Glomerular endothelial cell (primary cell): Measurements from ENCODE around the gene ZDHHC3. TPM values are rescaled to one million over a fixed set of nuclear protein-coding genes. Genes with fewer than 3 reads are reported as not detected.
"Not testable (repeated sequence)": the region's sequence is repeated elsewhere in the genome, so short reads cannot be mapped to it uniquely, and the experiment has no call there.

Source experiments
- DNase-seq: peaks from one replicate; pipeline ENCODE4 v3.0.0-alpha.2; 2011; ENCODE audit warnings: low read depth, low spot score; ENCODE audit errors: extremely low read depth
- total RNA-seq: library from RNA; depleted of rRNA; stranded (reverse); fragments of >200 nt; gene quantifications from 2 replicates; pipeline ENCODE4 v1.2.3, GENCODE V29; 2015

The ZDHHC3 gene
- total RNA-seq, 1 donor from 2014 or later, result 61.0 TPM

- DNase-seq, result no peak
These were observed 9.1 kb downstream of the ZDHHC3 start for GRCh38 chr3:44966795-44967278.

DNA sequence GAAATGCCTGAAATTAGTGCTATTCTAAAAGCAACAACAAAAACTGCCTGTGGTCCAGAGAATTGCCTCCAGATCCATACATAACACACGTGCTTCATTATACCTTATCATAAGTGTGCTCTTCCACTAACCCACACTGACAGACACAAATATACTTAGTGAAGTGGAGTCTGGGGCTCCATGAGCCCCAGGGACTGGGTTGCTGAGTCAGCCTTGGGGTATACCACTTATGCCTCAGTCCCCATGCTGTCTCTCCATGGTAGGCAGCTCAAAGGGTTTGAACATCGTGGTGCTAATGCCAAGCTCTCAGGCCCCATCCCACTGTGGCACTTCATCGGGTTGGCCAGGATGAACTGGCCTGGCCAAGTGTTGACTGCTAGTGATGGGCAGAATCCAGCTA is 10.8 kb downstream of the ZDHHC3 start:
- no peak for DNase-seq

DNA sequence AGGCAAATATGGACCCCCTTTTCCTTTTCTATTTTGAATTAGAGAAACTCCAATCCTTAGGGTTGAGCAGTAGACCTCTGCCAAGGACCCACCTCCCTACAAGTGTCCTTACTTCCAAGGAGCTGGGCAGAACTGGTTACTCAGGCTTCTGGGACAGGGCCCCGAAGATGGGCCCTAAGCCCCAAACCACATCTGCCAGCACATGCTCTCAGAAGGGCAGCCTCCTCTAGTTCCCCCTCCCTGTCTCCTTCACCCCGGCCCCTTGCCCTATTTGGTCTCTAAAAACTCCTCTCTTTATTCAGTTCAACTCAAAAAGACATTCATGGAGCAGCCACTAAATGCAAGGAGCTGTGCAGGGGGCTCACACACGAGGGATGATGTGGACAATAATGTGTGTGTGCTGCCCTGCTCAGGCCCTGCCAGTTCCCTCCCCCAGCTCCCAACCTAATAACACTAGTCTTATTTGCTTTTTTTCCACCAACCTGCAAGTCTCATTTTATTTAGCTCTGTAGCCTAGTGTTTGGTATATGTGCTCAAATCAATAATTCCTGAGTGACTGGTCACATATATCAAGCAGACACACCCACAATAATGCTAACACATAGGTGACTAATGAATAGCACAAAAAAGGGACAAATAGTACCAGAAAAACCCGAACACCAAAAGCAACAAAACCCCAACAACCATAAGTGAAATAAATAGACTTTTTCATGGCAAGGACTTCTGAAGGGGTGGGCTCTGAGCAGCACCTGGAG is 12.2 kb downstream of the ZDHHC3 start:
- no peak for DNase-seq

GRCh38 chr3:44962621-44963393 is 13.2 kb downstream of the ZDHHC3 start:
- no peak for DNase-seq

DNA sequence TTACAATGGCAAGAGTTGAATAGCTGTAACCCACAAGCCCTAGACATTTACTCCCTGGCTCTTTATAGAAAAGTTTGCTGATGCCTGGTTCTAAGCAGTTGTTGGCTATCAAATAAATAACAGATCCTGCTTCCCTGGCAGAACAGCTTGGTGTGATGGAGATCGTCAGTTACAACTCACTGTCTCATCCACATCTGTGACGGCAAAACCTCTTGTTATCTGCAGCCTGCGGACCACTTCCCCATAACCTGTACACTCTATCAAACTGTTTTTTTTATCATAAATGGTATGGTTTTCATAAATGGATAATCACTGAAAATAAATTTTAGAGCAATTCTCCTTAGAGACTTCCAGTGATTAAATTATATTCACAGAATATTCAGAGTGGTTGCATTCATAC is 14.1 kb downstream of the ZDHHC3 start:
- DNase-seq, result no peak

DNA sequence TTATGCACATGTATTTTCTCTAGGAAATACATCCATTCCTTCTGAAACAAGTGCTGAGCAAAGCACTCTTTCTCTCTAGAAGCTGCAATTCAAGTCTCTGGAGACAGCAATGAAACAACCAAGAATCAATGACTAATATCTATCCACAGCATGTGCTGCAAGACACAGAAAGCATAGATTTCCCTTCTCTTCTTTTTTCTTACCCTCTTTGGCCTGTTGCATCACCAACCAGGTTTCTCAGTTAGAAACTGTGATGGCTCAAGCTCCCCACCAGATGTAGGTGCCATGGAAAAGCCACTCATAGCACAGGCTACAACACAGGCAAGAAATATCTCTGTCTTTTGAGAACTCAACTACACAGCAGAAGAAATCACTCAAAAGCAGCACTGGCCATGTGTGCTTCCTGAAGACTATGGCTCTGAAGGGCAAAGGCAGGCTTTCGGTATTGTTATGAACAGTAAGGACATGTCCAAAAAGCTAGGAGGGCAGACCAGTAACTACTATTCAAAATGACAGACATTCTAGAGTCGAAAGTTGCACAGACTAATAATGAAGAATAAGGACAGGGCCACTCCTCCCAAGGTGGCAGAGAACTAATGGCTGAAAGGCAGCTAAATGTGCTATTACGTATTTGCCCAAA is 15.5 kb downstream of the ZDHHC3 start:
- DNase-seq, result no peak

DNA sequence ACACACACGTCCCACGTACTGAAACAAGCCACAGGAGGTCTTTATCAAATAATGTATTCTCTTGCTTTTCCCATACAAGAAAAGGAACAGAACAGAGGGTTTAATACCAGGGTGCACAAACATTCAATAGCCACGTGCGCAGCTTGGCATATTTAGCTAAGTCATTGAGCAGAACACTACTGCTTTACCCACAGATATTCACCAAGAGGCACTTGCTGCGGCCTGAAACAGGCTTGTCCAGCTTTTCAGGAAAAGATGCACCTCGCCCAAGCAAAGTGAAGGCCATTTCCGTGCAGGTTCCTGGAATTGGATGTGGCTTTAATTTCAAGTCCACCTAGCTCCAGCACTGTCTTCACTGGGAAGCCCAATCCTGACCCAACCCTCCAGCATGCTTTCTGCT is 17.6 kb downstream of the ZDHHC3 start:
- DNase-seq, result no peak

DNA sequence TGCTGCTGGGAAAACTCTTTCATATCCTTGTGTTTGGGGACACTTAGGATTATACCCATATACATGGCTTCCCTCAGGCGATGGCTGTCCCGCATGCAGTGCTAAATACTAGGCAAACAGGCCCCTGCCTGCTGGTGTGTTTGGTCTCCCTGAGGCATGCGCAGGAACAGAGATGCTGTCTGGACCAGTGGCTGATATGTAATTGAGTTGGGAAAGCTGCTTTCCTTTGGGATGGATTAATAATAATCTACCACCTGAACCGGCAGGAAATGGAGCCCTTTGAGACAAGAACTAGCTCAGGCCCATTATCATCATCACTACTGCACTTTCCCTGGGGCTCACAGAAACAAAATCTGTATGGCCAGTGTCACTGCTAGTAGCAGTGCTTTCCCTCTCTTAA is 18.0 kb downstream of the ZDHHC3 start:
- DNase-seq, result no peak

GRCh38 chr3:44955917-44956316 is 20.1 kb downstream of the ZDHHC3 start:
- DNase-seq, result no peak

DNA sequence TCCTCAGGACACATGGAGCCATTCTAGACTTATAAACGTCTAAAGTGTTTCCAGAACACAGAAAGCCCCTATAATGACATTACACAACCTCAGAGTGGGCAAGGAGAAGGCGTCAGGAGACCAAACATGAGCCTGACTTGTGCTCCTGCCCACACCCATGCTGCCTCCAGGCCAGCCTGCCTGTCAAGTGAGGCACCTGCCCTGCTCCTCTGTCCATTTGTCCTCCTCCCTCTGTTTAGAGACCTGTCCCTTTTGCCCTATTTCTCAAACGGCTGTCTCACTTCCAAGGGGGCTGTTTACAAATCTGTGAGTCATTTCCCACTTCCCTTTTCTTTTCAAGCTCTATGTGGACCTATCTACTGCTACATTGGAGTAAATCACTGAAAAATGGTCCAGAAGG is 21.0 kb downstream of the ZDHHC3 start:
- no peak for DNase-seq

DNA sequence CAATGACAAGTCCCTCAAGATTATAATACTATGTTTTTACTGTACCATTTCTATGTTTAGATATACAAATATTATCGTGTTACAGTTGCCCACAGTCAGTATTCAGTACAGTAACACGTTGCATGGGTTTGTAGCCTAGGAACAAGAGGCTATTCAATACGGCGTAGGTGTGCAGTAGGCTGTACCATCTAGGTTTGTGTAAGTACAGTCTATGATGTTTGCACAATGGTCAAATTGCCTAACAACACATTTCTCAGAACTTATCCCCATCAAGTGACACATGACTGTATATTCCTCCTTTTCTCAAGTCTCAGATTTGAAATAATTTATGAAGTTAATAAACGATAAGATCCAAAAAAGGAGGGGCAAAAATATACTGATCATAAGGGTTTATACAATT is 21.7 kb downstream of the ZDHHC3 start:
- DNase-seq, result no peak

GRCh38 chr3:44952689-44953088 is 23.3 kb downstream of the ZDHHC3 start:
- no peak for DNase-seq

GRCh38 chr3:44950275-44950734 is 25.7 kb downstream of the ZDHHC3 start:
- DNase-seq, result no peak

- not testable (repeated sequence) for DNase-seq
These were observed 26.2 kb downstream of the ZDHHC3 start for GRCh38 chr3:44949770-44950169.

DNA sequence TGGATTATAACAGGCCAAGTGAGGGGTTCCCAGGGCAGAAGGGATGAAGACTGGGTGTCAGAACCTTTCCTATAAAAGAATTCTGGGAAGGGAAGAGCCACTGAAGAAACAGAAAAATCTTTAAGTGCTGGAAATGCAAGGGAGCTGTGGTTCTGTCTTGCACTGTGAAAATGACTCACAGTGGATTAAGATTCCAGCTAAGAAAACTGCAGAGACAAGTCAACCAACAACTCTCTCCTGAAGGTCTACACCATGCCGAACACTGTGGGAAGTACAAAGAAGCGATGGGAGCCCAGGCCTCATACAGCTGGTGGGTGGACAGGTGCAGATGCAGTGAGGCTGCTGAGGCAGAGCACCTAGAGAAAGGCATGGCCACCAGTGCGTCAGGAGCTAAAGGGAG is 27.7 kb downstream of the ZDHHC3 start:
- no peak for DNase-seq

GRCh38 chr3:44942202-44942921 is 33.6 kb downstream of the ZDHHC3 start:
- no peak for DNase-seq

- DNase-seq, result no peak
These were observed 36.4 kb downstream of the ZDHHC3 start for GRCh38 chr3:44939581-44940036.

GRCh38 chr3:44932986-44933944 is 42.7 kb downstream of the ZDHHC3 start:
- no peak for DNase-seq

GRCh38 chr3:44932271-44932670 is 43.7 kb downstream of the ZDHHC3 start:
- no peak for DNase-seq

DNA sequence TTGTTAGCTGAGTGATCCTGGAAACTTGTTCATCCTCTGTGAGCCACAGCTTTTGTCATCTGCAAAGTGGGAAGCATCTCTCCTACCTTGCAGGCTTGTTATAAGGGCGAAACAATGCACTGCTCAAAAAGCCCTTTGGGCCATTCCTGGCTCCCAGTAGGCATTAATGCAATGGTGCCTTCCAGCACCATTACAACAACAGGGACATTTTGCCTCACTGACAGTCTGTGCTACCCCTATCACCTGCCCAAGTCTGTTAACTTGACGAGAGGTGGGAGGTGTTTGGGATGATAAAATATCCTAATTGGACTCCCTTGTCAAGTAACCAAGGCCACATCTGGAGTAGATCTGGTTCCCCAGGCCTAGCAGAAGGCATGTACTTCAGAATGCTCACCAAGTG is 44.2 kb downstream of the ZDHHC3 start:
- DNase-seq, result no peak
